ENCODE results near the gene POC5.

The POC5 gene

DNA sequence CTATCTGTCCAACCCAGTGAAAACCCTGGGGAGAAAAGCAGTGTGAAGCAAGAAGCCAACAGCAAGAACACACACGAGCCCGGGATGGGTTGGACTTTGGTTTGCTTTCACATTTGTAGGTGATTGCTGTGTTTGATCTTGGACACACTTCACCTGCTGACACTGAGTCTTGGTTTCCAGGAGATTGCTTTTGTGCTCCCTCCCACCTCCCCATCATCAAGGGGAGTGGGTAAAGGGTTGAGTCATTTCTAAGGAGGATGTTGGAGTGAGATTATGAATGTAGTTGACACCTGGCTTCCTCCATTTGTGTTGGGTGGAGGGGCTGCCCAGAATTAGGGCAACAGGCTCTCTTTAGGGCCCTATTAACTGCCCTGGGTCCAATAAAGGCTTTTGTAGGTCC lies 68.5 kb downstream of the POC5 start:
- TF ChIP-seq CTCF (IDR thresholded peaks at IDR 0.05; ENCODE audit: extremely low read depth, missing control alignments) = no peak
- DNase-seq (ENCODE audit: low spot score) = peak; percentile 47

DNA sequence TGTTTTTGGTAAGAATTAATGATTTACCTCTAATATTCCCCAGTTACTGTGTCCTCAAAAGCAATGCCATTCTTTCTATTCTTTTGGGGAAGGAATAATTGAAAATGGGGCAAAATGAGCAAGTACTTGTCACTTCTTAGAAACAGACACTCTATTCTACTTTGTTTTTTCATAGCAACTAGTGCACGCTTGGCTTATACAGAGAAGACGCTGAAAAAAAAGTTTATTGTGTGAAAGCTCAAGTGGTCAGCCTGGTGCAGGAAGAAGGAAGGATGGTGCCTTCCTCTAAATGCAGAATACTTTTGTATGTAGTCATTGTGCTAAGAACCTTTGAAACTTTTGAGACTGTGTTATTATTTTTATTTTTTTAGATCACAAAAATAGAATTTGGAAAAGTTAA lies 76.4 kb downstream of the POC5 start:
- no peak for TF ChIP-seq CTCF (IDR thresholded peaks at IDR 0.05; ENCODE audit: extremely low read depth, missing control alignments)
- DNase-seq (ENCODE audit: low spot score) = no peak

GRCh38 chr5:75640395-75640794 lies 76.8 kb downstream of the POC5 start:
- TF ChIP-seq CTCF (IDR thresholded peaks at IDR 0.05; ENCODE audit: extremely low read depth, missing control alignments) = no peak
- DNase-seq (ENCODE audit: low spot score) = no peak

DNA sequence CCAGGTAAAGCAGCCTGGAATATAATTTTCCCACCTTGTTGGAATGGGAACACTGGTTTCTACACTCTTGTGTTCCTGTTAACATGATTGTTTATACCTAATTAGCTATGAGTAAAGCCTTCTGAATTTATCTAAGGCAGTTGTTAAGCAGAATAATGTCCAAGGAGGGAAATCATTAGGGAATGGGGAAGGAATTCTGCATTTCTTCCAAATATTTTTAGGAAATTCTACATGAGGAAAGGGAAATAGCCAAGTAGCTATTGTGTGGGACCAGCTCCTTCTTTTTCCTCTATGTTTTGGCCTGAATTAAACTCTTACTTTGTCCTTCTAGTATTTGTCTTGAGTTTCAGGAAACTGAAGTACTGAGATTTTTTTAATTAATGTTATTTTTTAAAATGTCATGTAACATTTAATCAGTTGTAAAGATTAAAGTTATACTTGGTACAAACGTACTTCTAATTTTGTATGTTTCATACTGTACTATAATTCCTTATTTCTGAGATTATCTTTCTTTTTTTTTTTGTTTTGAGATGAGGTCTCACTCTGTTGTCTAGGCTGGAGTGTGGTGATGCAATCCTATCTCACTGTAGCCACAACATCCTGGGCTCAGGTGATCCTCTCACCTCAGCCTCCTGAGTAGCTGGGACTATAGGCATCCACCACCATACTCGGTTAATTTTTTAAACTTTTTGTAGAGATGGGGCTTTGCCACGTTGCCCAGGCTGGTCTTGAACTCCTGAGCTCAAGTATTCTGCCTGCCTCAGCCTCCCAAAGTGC lies 77.5 kb downstream of the POC5 start:
- no peak for TF ChIP-seq CTCF (IDR thresholded peaks at IDR 0.05; ENCODE audit: extremely low read depth, missing control alignments)
- DNase-seq (ENCODE audit: low spot score) = no peak

- TF ChIP-seq CTCF (IDR thresholded peaks at IDR 0.05; ENCODE audit: extremely low read depth, missing control alignments) = no peak
- no peak for DNase-seq (ENCODE audit: low spot score)
Measured at GRCh38 chr5:75637949-75638348, 79.3 kb downstream of the POC5 start.

- no peak for TF ChIP-seq CTCF (IDR thresholded peaks at IDR 0.05; ENCODE audit: extremely low read depth, missing control alignments)
- no peak for DNase-seq (ENCODE audit: low spot score)
Measured at GRCh38 chr5:75632321-75632720, 84.9 kb downstream of the POC5 start.

GRCh38 chr5:75630875-75631274 lies 86.4 kb downstream of the POC5 start:
- no peak for DNase-seq (ENCODE audit: low spot score)
- TF ChIP-seq CTCF (IDR thresholded peaks at IDR 0.05; ENCODE audit: extremely low read depth, missing control alignments) = no peak
